IMR-90 (cell line): Measurements from ENCODE around the gene PDLIM1. TPM values are rescaled to one million over a fixed set of nuclear protein-coding genes. Genes with fewer than 3 reads are reported as not detected.

Source experiments
- ATAC-seq: fragments of 200-7000 bp; cut with Tn5 transposase; 2 replicates; pipeline ENCODE4 v1.9.1; 2020; ENCODE audit warnings: low read depth, mild to moderate bottlenecking, moderate library complexity
- BruUV-seq: library from RNA; stranded (reverse); fragments of 400-500 nt; replicated peaks from 2 replicates; lab custom pipeline; 2021; lab: Mats Ljungman, UMichigan
- CTCF ChIA-PET: fragments of 300-600 bp; formaldehyde crosslinking; extraction: SDS; loops from one replicate; lab custom pipeline; 2021; ENCODE audit warnings: antibody characterized with exemption; lab: Yijun Ruan, JAX
- POLR2A ChIA-PET: fragments of 300-600 bp; sonication (Branson Sonifier 250); formaldehyde crosslinking; loops from one replicate; lab custom pipeline; 2022; ENCODE audit warnings: antibody characterized with exemption; ENCODE audit not compliant: unreplicated experiment; lab: Charles Lee
- DNase-seq: peaks from one replicate; pipeline ENCODE4 v3.0.0; 2013
- H2AFZ ChIP-seq: replicated peaks from 2 replicates; pipeline ENCODE3; 2013; ENCODE audit warnings: low read length, mild to moderate bottlenecking; ENCODE audit not compliant: poor library complexity
- H2AK5ac ChIP-seq: 2 replicates; pipeline ENCODE4 v1.6.1; 2013; ENCODE audit warnings: low read depth, low read length, inconsistent platforms
- H2AK9ac ChIP-seq: replicated peaks from 2 replicates; pipeline ENCODE3; 2013; ENCODE audit warnings: mild to moderate bottlenecking, low read depth, low read length, moderate library complexity; ENCODE audit not compliant: poor library complexity
- H2BK120ac ChIP-seq: 2 replicates; pipeline ENCODE4 v1.6.1; 2013; ENCODE audit warnings: low read depth, low read length, inconsistent platforms
- H2BK15ac ChIP-seq: 3 replicates; pipeline ENCODE4 v1.6.1; 2013; ENCODE audit warnings: low read depth, low read length, inconsistent platforms
- H2BK20ac ChIP-seq: 2 replicates; pipeline ENCODE4 v1.6.1; 2013; ENCODE audit warnings: low read depth, mild to moderate bottlenecking, inconsistent platforms, low read length, moderate library complexity
- H2BK5ac ChIP-seq: 2 replicates; pipeline ENCODE4 v1.6.1; 2013; ENCODE audit warnings: mild to moderate bottlenecking, low read depth, low read length, inconsistent platforms; ENCODE audit not compliant: poor library complexity, severe bottlenecking
- H3K14ac ChIP-seq: replicated peaks from 2 replicates; pipeline ENCODE4 v1.6.1; 2013; ENCODE audit warnings: low read depth, low read length, inconsistent platforms
- H3K18ac ChIP-seq: 2 replicates; pipeline ENCODE4 v1.6.1; 2013; ENCODE audit warnings: low read depth, low read length, control low read depth
- H3K23ac ChIP-seq: 2 replicates; pipeline ENCODE4 v1.6.1; 2013; ENCODE audit warnings: low read depth, low read length, inconsistent platforms
- H3K27ac ChIP-seq: 2 replicates; pipeline ENCODE4 v1.5.1; 2013; ENCODE audit warnings: mild to moderate bottlenecking, control low read depth, low read length; ENCODE audit not compliant: insufficient read depth
- H3K27me3 ChIP-seq: 2 replicates; pipeline ENCODE4 v1.6.1; 2013; ENCODE audit warnings: low read length; ENCODE audit not compliant: control insufficient read depth, insufficient read depth
- H3K36me3 ChIP-seq: 2 replicates; pipeline ENCODE4 v1.6.1; 2013; ENCODE audit warnings: low read length, mixed read lengths; ENCODE audit not compliant: control insufficient read depth, insufficient read depth
- H3K4ac ChIP-seq: 2 replicates; pipeline ENCODE4 v1.6.1; 2013; ENCODE audit warnings: low read depth, low read length, inconsistent platforms
- H3K4me1 ChIP-seq: 2 replicates; pipeline ENCODE4 v1.6.1; 2013; ENCODE audit warnings: low read length, mixed read lengths; ENCODE audit not compliant: control insufficient read depth, insufficient read depth
- H3K4me2 ChIP-seq: 2 replicates; pipeline ENCODE4 v1.6.1; 2013; ENCODE audit warnings: low read depth, mild to moderate bottlenecking, control low read depth, low read length, moderate library complexity
- H3K4me3 ChIP-seq: 2 replicates; pipeline ENCODE4 v1.5.1; 2013; ENCODE audit warnings: low read depth, mild to moderate bottlenecking, control low read depth, low read length, moderate library complexity; ENCODE audit not compliant: insufficient read depth
- H3K56ac ChIP-seq: 2 replicates; pipeline ENCODE4 v1.6.1; 2013; ENCODE audit warnings: low read length, inconsistent platforms; ENCODE audit not compliant: insufficient read depth; ENCODE audit errors: extremely low read depth
- H3K79me1 ChIP-seq, 2 experiments: 2 replicates each; pipeline ENCODE4 v1.6.1; 2013; ENCODE audit warnings: low read length in 2 of 2, inconsistent platforms in 1 of 2, low read depth in 1 of 2
- H3K9ac ChIP-seq: 2 replicates; pipeline ENCODE4 v1.6.1; 2013; ENCODE audit warnings: low read depth, low read length, control low read depth
- H3K9me1 ChIP-seq: 2 replicates; pipeline ENCODE4 v1.6.1; 2013; ENCODE audit warnings: low read length, inconsistent platforms; ENCODE audit not compliant: insufficient read depth
- H3K9me3 ChIP-seq: 2 replicates; pipeline ENCODE4 v1.6.1; 2013; ENCODE audit warnings: low read length; ENCODE audit not compliant: control insufficient read depth, insufficient read depth
- H4K20me1 ChIP-seq: 2 replicates; pipeline ENCODE4 v1.6.1; 2013; ENCODE audit warnings: low read length, inconsistent platforms; ENCODE audit not compliant: insufficient read depth
- H4K5ac ChIP-seq: 2 replicates; pipeline ENCODE4 v1.6.1; 2013; ENCODE audit warnings: mild to moderate bottlenecking, low read depth, low read length, control low read depth
- H4K8ac ChIP-seq, 2 experiments: 2 replicates each; pipeline ENCODE4 v1.6.1; 2013; ENCODE audit warnings: low read depth in 2 of 2, low read length in 2 of 2, control low read depth in 1 of 2, inconsistent platforms in 1 of 2
- H4K91ac ChIP-seq: 2 replicates; pipeline ENCODE4 v1.6.1; 2013; ENCODE audit warnings: low read depth, low read length, inconsistent platforms; ENCODE audit not compliant: insufficient read depth
- BHLHE40 ChIP-seq: fragments of 150-350 bp; IDR thresholded peaks from 2 replicates; pipeline ENCODE4 v1.6.1; 2016; ENCODE audit warnings: mild to moderate bottlenecking, low read depth, low read length
- CEBPB ChIP-seq: IDR thresholded peaks from 2 replicates; pipeline ENCODE4 v1.6.1; 2012; ENCODE audit warnings: low read depth, low read length, improper control_type of control experiment
- CHD1 ChIP-seq: IDR thresholded peaks from 2 replicates; pipeline ENCODE4 v1.6.1; 2012; ENCODE audit warnings: low read depth, low read length, improper control_type of control experiment
- CTCF ChIP-seq: conservative IDR thresholded peaks from 2 replicates; pipeline ENCODE4 v1.5.1; 2012; ENCODE audit warnings: mild to moderate bottlenecking, low read depth, low read length, improper control_type of control experiment
- ELK1 ChIP-seq: fragments of 150-350 bp; IDR thresholded peaks from 2 replicates; pipeline ENCODE4 v1.6.1; 2016; ENCODE audit warnings: low read depth, mild to moderate bottlenecking, low read length, moderate library complexity, borderline replicate concordance
- MAFK ChIP-seq: IDR thresholded peaks from 2 replicates; pipeline ENCODE4 v1.6.1; 2012; ENCODE audit warnings: low read depth, low read length, improper control_type of control experiment
- MAZ ChIP-seq: IDR thresholded peaks from 2 replicates; pipeline ENCODE4 v1.6.1; 2012; ENCODE audit warnings: low read depth, mild to moderate bottlenecking, low read length, improper control_type of control experiment, moderate library complexity, borderline replicate concordance
- MXI1 ChIP-seq: IDR thresholded peaks from 2 replicates; pipeline ENCODE4 v1.6.1; 2012; ENCODE audit warnings: low read depth, mild to moderate bottlenecking, low read length, moderate library complexity, borderline replicate concordance
- NFE2L2 ChIP-seq: fragments of 150-350 bp; IDR thresholded peaks from 2 replicates; pipeline ENCODE4 v1.6.1; 2016; ENCODE audit warnings: low read depth, mild to moderate bottlenecking, low read length
- POLR2A ChIP-seq: IDR thresholded peaks from 2 replicates; pipeline ENCODE4 v1.6.1; 2012; ENCODE audit warnings: mild to moderate bottlenecking, low read depth, low read length
- RAD21 ChIP-seq: IDR thresholded peaks from 2 replicates; pipeline ENCODE4 v1.6.1; 2012; ENCODE audit warnings: low read length, improper control_type of control experiment
- RFX5 ChIP-seq: IDR thresholded peaks from 2 replicates; pipeline ENCODE4 v1.8.0; 2012; ENCODE audit warnings: low read depth, mild to moderate bottlenecking, low read length, moderate library complexity
- SMC3 ChIP-seq: fragments of 150-350 bp; IDR thresholded peaks from 2 replicates; pipeline ENCODE4 v1.6.1; 2016; ENCODE audit warnings: low read depth, mild to moderate bottlenecking, antibody characterized with exemption, low read length, moderate library complexity
- USF2 ChIP-seq: fragments of 150-350 bp; IDR thresholded peaks from 2 replicates; pipeline ENCODE4 v1.6.1; 2017; ENCODE audit warnings: mild to moderate bottlenecking, antibody characterized with exemption, low read length, low read depth
- WGBS, 2 experiments: methylation state at CpG; one replicate each; pipeline versions ENCODE4 v1.1.5 to v1.1.7; 2013; ENCODE audit warnings: missing lambda C conversion rate in 2 of 2; ENCODE audit not compliant: insufficient read length in 1 of 2; ENCODE audit errors: extremely low coverage in 2 of 2; 5-methylcytosine and 5-hydroxymethylcytosine counted together
- dilution Hi-C: fragments of 300-500 bp; cut with HindIII; formaldehyde crosslinking; loops from one replicate; pipeline ENCODE4 v1.14.3; 2018; ENCODE audit warnings: low sequenced_read_pairs; ENCODE audit not compliant: unreplicated experiment
- in situ Hi-C: fragments of 300-500 bp; cut with MboI; formaldehyde crosslinking; loops from 3 replicates; pipeline ENCODE4 v1.14.3; 2019; ENCODE audit warnings: low sequenced_read_pairs, inconsistent platforms, mixed read lengths
- intact Hi-C: fragments of 100-400 bp; cut with micrococcal nuclease; formaldehyde crosslinking; loops from 2 replicates; pipeline ENCODE4 v1.10.0; 2022
- polyA plus RNA-seq, 3 experiments: library from polyadenylated mRNA; depleted of rRNA; stranded (reverse); fragments of >200 nt; gene quantifications; 2 replicates each; pipeline ENCODE4 v1.2.3, GENCODE V29; 2012; ENCODE audit warnings: low replicate concordance in 1 of 3
- total RNA-seq: library from RNA; depleted of rRNA; stranded (reverse); fragments of >200 nt; gene quantifications from 2 replicates; pipeline ENCODE4 v1.2.3, GENCODE V29; 2012

PDLIM1 gene
- total and polyA plus RNA-seq, 2 of the 4 experiments (the other 2 are of a cell fraction) = 30.1 to 187 TPM

- intact Hi-C loops = no loop called here
- in situ Hi-C loops = no loop called here
- dilution Hi-C loops = no loop called here
- DNase-seq (no peak), ATAC-seq (no peak)
- no TSS peak for BruUV-seq
- H2BK20ac ChIP-seq = no peak overlapping the region
- no peak overlapping the region for H3K56ac ChIP-seq
- peaks cover 21 to 61% of the 10 kb centered on the region in 2 experiments; a peak in 3 of 4 replicates for H3K79me1 ChIP-seq
- no peak overlapping the region for H4K8ac ChIP-seq
- ChIA-PET POLR2A (no interaction called here), CTCF (no interaction called here)
- H3K36me3 ChIP-seq = peaks cover 35% of the 10 kb centered on the region
- peaks cover 21% of the 10 kb centered on the region for H4K20me1 ChIP-seq
- peaks cover 25% of the 10 kb centered on the region for H3K9me1 ChIP-seq
- H3K4ac ChIP-seq = peak overlapping the region; percentile 52
- no peak overlapping the region for H3K4me3 ChIP-seq
- no peak overlapping the region for H3K14ac ChIP-seq
- 83% methylated on average over 1 of the region's 3 CpGs; no CpG with 5 or more reads in 1 of the 2 experiments for WGBS, 2 experiments
- H2AFZ ChIP-seq = no peak overlapping the region
- no peak overlapping the region for H4K5ac ChIP-seq
- no peak overlapping the region for H3K18ac ChIP-seq
- no peak overlapping the region for H2AK9ac ChIP-seq
- no peaks in the 10 kb centered on the region for H3K27me3 ChIP-seq
- H4K91ac ChIP-seq = no peak overlapping the region
- no peak overlapping the region for H2BK120ac ChIP-seq
- H2BK15ac ChIP-seq = no peak overlapping the region
- H3K23ac ChIP-seq = peak overlapping the region; percentile 46; the same call in 1 of the 2 replicates
- H3K9ac ChIP-seq = no peak overlapping the region
- H3K4me1 ChIP-seq = peaks cover 28% of the 10 kb centered on the region
- no peak overlapping the region for H3K4me2 ChIP-seq
- H3K27ac ChIP-seq = peak overlapping the region; percentile 17; the same call in 1 of the 2 replicates
- peak overlapping the region; percentile 91 for H2BK5ac ChIP-seq
- no peaks in the 10 kb centered on the region for H3K9me3 ChIP-seq
- H2AK5ac ChIP-seq = peak overlapping the region; percentile 35; the same call in 1 of the 2 replicates
- TF ChIP-seq MAZ (no peak), NFE2L2 (no peak), SMC3 (no peak), MAFK (no peak), RFX5 (no peak), USF2 (no peak), CEBPB (no peak), BHLHE40 (no peak), CTCF (no peak), ELK1 (no peak), CHD1 (no peak), POLR2A (no peak), MXI1 (no peak), RAD21 (no peak)
These were observed 41.3 kb downstream of the PDLIM1 start for GRCh38 chr10:95249467-95249866.
